CD4-positive, alpha-beta T cell treated with Interleukin-15 for 4 hours (primary cell): ENCODE measurements around the gene FBXO2.

Experiments used
- DNase-seq: peaks from one replicate; pipeline ENCODE4 v3.0.0-alpha.2; 2020; ENCODE audit warnings: low spot score

FBXO2 gene

GRCh38 chr1:11654137-11654938 lies at the start of gene FBXO2, which contains the start of gene FBXO44:
Gene FBXO2 (minus strand): TSS chr1:11654429. CDS start chr1:11654340, 89 bp downstream.
Gene FBXO44 (plus strand): TSS chr1:11654877. CDS start chr1:11655836, 959 bp downstream.
- DNase-seq = peak; percentile 49

GRCh38 chr1:11703357-11704193 lies 49.3 kb upstream of the FBXO2 start:
- DNase-seq = no peak

- DNase-seq = no peak
Measured at GRCh38 chr1:11701981-11702803, 48.0 kb upstream of the FBXO2 start.

- no peak for DNase-seq
Measured at GRCh38 chr1:11701551-11701961, 47.3 kb upstream of the FBXO2 start.

- DNase-seq = no peak
Measured at GRCh38 chr1:11700601-11701467, 46.6 kb upstream of the FBXO2 start.

GRCh38 chr1:11697893-11698210 lies 43.6 kb upstream of the FBXO2 start:
- no peak for DNase-seq

- DNase-seq = no peak
Measured at GRCh38 chr1:11697188-11697892, 43.1 kb upstream of the FBXO2 start.

GRCh38 chr1:11695861-11696260 lies 41.6 kb upstream of the FBXO2 start:
- DNase-seq = no peak

- no peak for DNase-seq
Measured at GRCh38 chr1:11693917-11694316, 39.7 kb upstream of the FBXO2 start.

- peak; percentile 60 for DNase-seq
Measured at GRCh38 chr1:11693024-11693590, 38.9 kb upstream of the FBXO2 start.

- no peak for DNase-seq
Measured at GRCh38 chr1:11691928-11692711, 37.9 kb upstream of the FBXO2 start.

- DNase-seq = no peak
Measured at GRCh38 chr1:11691302-11691914, 37.2 kb upstream of the FBXO2 start, which contains the start of gene DRAXIN. Gene DRAXIN (plus strand): TSS chr1:11691710. CDS start chr1:11706259, 14,549 bp downstream.

- no peak for DNase-seq
Measured at GRCh38 chr1:11690397-11691301, 36.4 kb upstream of the FBXO2 start.

GRCh38 chr1:11688506-11688905 lies 34.3 kb upstream of the FBXO2 start:
- no peak for DNase-seq

GRCh38 chr1:11685210-11685752 lies 31.1 kb upstream of the FBXO2 start:
- no peak for DNase-seq

- no peak for DNase-seq
Measured at GRCh38 chr1:11684070-11684469, 29.8 kb upstream of the FBXO2 start.

- DNase-seq = no peak
Measured at GRCh38 chr1:11682799-11683198, 28.6 kb upstream of the FBXO2 start.
